ENCODE data around the gene HOXC9.

The HOXC9 gene

GRCh38 chr12:53963434-53964314 is 36.3 kb upstream of the HOXC9 start:
- DNase-seq (ENCODE audit: low spot score) = no peak

GRCh38 chr12:53964315-53964713 is 35.6 kb upstream of the HOXC9 start:
- no peak for DNase-seq (ENCODE audit: low spot score)

GRCh38 chr12:53965281-53966084 is 34.5 kb upstream of the HOXC9 start:
- DNase-seq (ENCODE audit: low spot score) = no peak

GRCh38 chr12:53966085-53966384 is 33.9 kb upstream of the HOXC9 start:
- no peak for DNase-seq (ENCODE audit: low spot score)

DNA sequence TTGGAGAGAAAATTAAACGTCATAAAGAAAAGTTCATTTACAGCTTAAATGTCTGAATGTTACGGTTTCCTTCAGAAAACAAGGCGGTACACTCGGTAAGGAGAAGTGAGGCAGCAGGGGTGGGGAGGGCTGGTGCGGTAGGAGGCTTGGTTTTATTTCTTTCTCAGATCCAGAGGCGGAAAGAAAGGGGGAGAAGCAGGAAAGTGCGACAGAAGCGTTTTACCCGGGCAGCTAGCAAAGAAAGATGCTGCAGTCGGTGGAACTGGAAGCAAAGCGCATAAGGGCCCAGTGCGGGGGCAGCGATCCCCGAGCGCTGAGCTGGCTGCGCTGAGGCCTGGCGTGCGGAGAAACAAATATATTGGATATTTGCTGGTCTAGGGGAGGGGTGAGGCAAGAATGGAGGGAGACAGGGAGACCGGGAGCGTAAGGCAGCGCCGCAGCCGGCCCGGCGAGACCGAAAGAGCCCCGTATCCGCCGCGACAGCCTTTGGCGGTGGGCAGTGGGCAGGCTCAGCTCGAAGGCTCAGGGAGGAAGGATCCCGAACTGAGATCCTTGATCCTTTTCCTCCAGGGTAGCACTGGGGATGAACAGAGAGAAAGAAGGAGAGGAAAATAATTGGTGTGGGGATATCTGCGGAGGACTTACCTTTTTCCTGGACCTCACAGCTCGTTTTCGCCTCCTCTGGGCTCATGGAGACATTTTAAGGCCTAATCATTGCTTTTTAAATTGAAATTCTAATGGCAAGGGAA is 33.4 kb upstream of the HOXC9 start:
- no peak for DNase-seq (ENCODE audit: low spot score)

GRCh38 chr12:53967421-53967925 is 32.5 kb upstream of the HOXC9 start:
- DNase-seq (ENCODE audit: low spot score) = no peak

DNA sequence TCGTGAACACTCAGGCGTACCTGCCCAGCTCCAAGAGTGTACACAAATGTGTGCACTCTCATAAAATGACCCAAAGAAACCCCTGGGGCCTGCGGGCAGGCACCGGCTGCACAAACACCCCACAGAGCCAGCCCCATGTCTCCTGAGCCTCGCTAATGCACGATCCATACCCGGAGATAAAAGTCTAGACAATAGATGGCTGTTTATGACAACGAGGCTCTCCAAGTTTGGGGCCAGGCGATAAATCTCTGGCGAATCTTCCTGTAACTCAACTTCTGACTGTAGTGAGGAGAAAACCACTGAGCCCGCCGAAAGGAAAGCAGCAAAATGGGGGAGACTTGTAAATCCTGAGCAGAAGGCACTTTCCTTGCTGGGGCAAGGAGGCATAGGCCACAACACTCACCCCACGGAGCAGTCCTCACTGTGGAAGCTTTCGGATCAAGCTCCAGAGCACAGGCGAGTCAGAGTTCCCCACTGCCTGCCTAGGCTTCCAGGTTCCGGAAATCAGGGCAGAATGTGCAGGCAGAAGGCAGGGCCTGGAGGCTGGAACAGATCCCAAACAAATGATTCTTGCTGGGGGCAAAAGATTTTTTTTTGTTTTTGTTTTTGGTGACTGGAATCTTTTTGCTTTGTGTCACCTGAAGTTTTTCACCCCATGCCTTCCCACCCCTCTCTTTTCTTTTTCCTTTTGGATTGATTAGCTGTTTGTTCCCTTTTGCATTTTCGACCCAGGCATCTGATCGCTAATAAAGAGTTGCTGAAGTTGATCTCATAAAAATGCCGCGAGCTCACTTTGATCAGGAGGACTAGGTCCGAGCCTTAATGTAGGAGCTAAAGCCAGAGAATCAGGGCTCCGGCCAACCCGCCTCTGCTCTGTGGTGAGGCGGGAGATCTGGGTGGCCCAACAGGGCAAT is 31.5 kb upstream of the HOXC9 start:
- DNase-seq (ENCODE audit: low spot score) = no peak

DNA sequence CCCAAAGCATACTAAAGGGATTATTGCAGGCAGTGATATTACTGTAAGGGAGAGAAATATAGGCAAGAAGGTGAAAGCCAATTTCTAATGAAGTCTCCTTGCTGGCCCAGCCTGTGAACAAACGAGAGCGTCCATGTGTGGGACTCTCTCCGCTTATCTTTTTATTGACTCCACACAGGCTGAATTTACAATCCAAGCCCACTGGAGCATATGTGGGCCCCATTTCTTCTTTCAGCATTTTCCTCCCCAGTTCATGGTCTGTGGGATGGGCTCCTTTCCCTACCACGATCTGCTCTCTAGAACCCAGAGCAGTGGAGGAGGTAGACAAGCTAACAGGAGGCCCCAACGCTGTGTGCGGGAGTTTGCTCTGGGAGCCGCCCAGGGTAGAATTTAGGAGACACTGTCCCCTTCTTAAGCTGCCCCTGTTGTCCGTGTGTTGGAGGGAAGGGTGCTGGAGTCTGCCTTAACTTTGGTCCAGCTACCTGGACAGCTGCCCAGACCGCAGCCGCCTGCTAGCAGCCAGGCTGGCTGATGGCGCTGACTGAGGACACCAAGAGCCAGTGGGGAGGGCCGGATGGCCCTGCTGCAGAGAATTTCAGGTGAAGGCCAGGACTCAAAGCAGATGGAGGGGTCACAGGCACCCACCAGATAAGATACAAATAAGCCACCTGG is 30.2 kb upstream of the HOXC9 start:
- DNase-seq (ENCODE audit: low spot score) = no peak

GRCh38 chr12:53970451-53970850 is 29.5 kb upstream of the HOXC9 start:
- no peak for DNase-seq (ENCODE audit: low spot score)

- DNase-seq (ENCODE audit: low spot score) = no peak
Observed at GRCh38 chr12:53971129-53971528, 28.8 kb upstream of the HOXC9 start.

GRCh38 chr12:53971686-53972085 is 28.3 kb upstream of the HOXC9 start:
- no peak for DNase-seq (ENCODE audit: low spot score)

GRCh38 chr12:53972152-53972702 is 27.7 kb upstream of the HOXC9 start:
- DNase-seq (ENCODE audit: low spot score) = no peak

DNA sequence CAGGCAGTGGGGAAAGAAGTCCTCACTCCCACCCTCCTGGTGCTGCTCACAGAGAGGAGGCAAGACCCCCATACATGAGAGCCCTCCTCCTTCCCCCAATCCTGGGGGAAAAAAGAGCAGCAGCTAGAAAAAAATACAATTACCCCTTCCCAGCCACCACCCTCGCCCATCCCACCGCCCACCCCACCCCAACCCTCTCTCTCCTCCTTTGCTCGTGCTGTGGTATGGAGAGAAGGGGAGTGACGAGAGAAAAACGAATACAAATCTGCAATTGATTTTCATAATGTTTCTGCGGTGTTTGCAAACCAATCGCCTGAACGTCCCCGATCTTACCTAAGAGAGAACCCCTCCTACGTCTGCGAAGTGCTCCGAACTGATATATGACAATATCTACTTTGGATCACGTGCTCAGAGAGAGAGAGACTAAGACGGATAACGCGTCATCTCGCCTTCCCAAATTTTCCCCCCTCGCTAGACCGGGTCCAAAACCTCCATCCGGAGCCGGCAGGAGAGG is 27.2 kb upstream of the HOXC9 start, which contains the start of gene HOXC11:
Gene HOXC11 (plus strand): TSS at position 405 of the 514 bp plus-strand sequence. CDS start 116 bp downstream, outside the sequence.
- no peak for DNase-seq (ENCODE audit: low spot score)

- DNase-seq (ENCODE audit: low spot score) = no peak
Observed at GRCh38 chr12:53973236-53974042, 26.5 kb upstream of the HOXC9 start.

GRCh38 chr12:53974084-53975063 is 25.6 kb upstream of the HOXC9 start, which contains the start of gene HOTAIR:
Gene HOTAIR (minus strand): TSS chr12:53974954.
- no peak for DNase-seq (ENCODE audit: low spot score)

GRCh38 chr12:53975064-53975471 is 24.9 kb upstream of the HOXC9 start:
- no peak for DNase-seq (ENCODE audit: low spot score)

DNA sequence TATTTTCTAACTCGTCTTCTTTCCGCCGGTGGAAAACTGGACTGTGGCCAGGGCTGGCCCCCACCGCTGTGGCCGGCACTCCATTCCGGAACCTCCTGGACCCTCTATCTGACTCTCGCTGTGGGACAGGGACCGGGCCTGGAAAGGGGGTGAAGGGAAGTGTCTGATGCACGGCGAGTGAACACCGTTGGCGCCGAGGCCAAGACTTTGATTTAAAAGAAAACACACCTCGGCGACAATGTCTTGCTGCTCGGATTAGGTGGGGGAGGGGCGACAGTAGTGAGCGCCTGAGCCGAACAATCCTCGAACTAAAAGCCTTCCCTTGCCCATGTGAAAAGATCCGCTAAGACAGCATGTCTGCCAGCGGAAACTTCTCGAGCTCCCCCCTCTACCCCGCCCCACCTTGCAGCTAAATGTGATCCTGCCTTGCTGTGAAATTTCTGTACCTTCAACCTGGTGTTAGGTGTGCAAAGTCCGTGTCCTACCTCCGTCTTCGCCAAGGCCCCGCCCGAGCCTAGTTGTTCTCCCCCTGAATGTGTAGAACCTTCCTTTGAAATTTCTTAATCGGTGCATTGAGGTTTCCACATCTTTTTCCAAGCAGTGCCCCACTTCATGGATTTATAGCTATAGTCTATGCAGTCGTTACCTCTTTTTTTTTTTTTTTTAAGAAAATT is 24.3 kb upstream of the HOXC9 start:
- DNase-seq (ENCODE audit: low spot score) = no peak
